HepG2 (cell line): Measurements from ENCODE around the gene PHRF1. TPM values are rescaled to one million over a fixed set of nuclear protein-coding genes. Genes with fewer than 3 reads are reported as not detected.

Source experiments
- ATF6 ChIP-seq: sonication (generic); formaldehyde crosslinking; conservative IDR thresholded peaks from 2 replicates; pipeline ENCODE4 v1.4.0; 2020; ENCODE audit warnings: missing genetic modification reagents
- BCLAF1 ChIP-seq: fragments of 450-650 bp; IDR thresholded peaks from 2 replicates; pipeline ENCODE4 v1.6.1; 2017; ENCODE audit warnings: mild to moderate bottlenecking
- CTCF ChIP-seq: sonication (generic); formaldehyde crosslinking; IDR thresholded peaks from 2 replicates; pipeline ENCODE4 v1.5.0; 2020; ENCODE audit warnings: mild to moderate bottlenecking, missing genetic modification reagents, moderate library complexity
- FUBP1 ChIP-seq: sonication (generic); formaldehyde crosslinking; IDR thresholded peaks from 2 replicates; pipeline ENCODE4 v1.5.1; 2020; ENCODE audit warnings: missing genetic modification reagents, mild to moderate bottlenecking, borderline replicate concordance
- GPN1 ChIP-seq: sonication (generic); formaldehyde crosslinking; IDR thresholded peaks from 2 replicates; pipeline ENCODE4 v1.5.1; 2020; ENCODE audit warnings: missing genetic modification reagents, borderline replicate concordance
- HCFC1 ChIP-seq: fragments of 150-350 bp; IDR thresholded peaks from 2 replicates; pipeline ENCODE4 v1.6.1; 2014; ENCODE audit warnings: low read depth, low read length
- LCORL ChIP-seq, 2 experiments: fragments of 450-650 bp in 1 of 2; sonication (generic) in 1 of 2; formaldehyde crosslinking in 1 of 2; IDR thresholded peaks; 2 replicates each; pipeline versions ENCODE4 v1.5.0 to v1.6.1; 2017 to 2020; ENCODE audit warnings: antibody characterized with exemption in 1 of 2, missing genetic modification reagents in 1 of 2
- MIER3 ChIP-seq: IDR thresholded peaks from 2 replicates; pipeline ENCODE4 v1.6.1; 2016; ENCODE audit warnings: missing compliant biosample characterization, borderline replicate concordance
- ONECUT2 ChIP-seq: sonication (generic); formaldehyde crosslinking; IDR thresholded peaks from 2 replicates; pipeline ENCODE4 v1.4.0; 2020; ENCODE audit warnings: missing genetic modification reagents
- POGZ ChIP-seq: sonication (generic); formaldehyde crosslinking; IDR thresholded peaks from 2 replicates; pipeline ENCODE4 v1.4.0; 2020; ENCODE audit warnings: mild to moderate bottlenecking, missing genetic modification reagents
- TFAP4 ChIP-seq: sonication (generic); IDR thresholded peaks from 2 replicates; pipeline ENCODE4 v1.6.1; 2016; ENCODE audit warnings: low read depth, borderline replicate concordance
- ZBTB33 ChIP-seq: sonication (generic); formaldehyde crosslinking; IDR thresholded peaks from 2 replicates; pipeline ENCODE4 v1.4.0; 2020; ENCODE audit warnings: missing genetic modification reagents
- ZFX ChIP-seq: sonication (generic); formaldehyde crosslinking; IDR thresholded peaks from 2 replicates; pipeline ENCODE4 v1.4.0; 2020; ENCODE audit warnings: mild to moderate bottlenecking, low read depth, missing genetic modification reagents, moderate library complexity
- ZNF670 ChIP-seq: sonication (generic); formaldehyde crosslinking; IDR thresholded peaks from 2 replicates; pipeline ENCODE4 v1.8.0; 2022; ENCODE audit warnings: mild to moderate bottlenecking, missing genetic modification reagents, borderline replicate concordance
- polyA plus RNA-seq, 8 experiments: library from polyadenylated mRNA; depleted of rRNA in 3 of 8; stranded (reverse) in 7 of 8; unstranded in 1 of 8; fragments of >200 nt; fragmentation: Illumina TruSeq in 4 of 8; extraction: Trizol in 4 of 8; gene quantifications; 2 replicates each; pipeline versions ENCODE4 v1.2.1 to v1.2.3, GENCODE V29; 2011 to 2016; ENCODE audit warnings: low read depth in 4 of 8, missing spikeins in 1 of 8, mixed read lengths in 1 of 8; ENCODE audit not compliant: insufficient read depth in 1 of 8
- total RNA-seq, 5 experiments: library from RNA; depleted of rRNA; stranded (reverse); fragments of >200 nt; fragmentation: Illumina TruSeq; extraction: Trizol; gene quantifications; 2 replicates each; pipeline ENCODE4 v1.2.3, GENCODE V29; 2016; ENCODE audit warnings: low read depth in 1 of 5

PHRF1 gene
- total and polyA plus RNA-seq, 2 of the 13 experiments (the other 11 are each of a cell fraction or from before 2014, with no cell fraction given), result 8.2 to 16.7 TPM

- no peak for TF ChIP-seq FUBP1 (CRISPR knock-in tag)
- TF ChIP-seq HCFC1, result no peak
- no peak for TF ChIP-seq ATF6 (CRISPR knock-in tag)
- TF ChIP-seq ONECUT2 (CRISPR knock-in tag), result no peak
- no peak for TF ChIP-seq LCORL (IDR thresholded peaks at IDR 0.05)
- TF ChIP-seq LCORL (CRISPR knock-in tag; IDR thresholded peaks at IDR 0.05), result no peak
- no peak for TF ChIP-seq MIER3 (CRISPR knock-in tag)
- TF ChIP-seq TFAP4, result peak; percentile 66; the same call in 1 of the 2 replicates
- no peak for TF ChIP-seq CTCF
- TF ChIP-seq BCLAF1, result no peak
- TF ChIP-seq GPN1 (CRISPR knock-in tag), result no peak
- TF ChIP-seq POGZ (CRISPR knock-in tag), result no peak
- no peak; the same call in 1 of the 2 replicates for TF ChIP-seq ZFX (CRISPR knock-in tag)
- no peak for TF ChIP-seq ZBTB33
- TF ChIP-seq ZNF670 (CRISPR knock-in tag), result no peak
Measured at GRCh38 chr11:568306-569157, 7.7 kb upstream of the PHRF1 start (continued).
